Stomach smooth muscle (tissue), 2 donors: ENCODE data around the gene PROM2.

Experiments used
- H3K27ac ChIP-seq: one replicate; pipeline ENCODE4 v1.7.0; 2013; ENCODE audit warnings: mild to moderate bottlenecking, low read length, inconsistent platforms
- H3K27me3 ChIP-seq, 2 donors: one replicate each; pipeline ENCODE4 v1.7.0; 2013; ENCODE audit warnings: low read length in 2 of 2; ENCODE audit not compliant: insufficient read depth in 2 of 2, control insufficient read depth in 1 of 2
- H3K36me3 ChIP-seq, 2 donors: one replicate each; pipeline ENCODE4 v1.7.0; 2013; ENCODE audit warnings: low read length in 2 of 2; ENCODE audit not compliant: control insufficient read depth in 2 of 2, insufficient read depth in 2 of 2
- H3K4me1 ChIP-seq: one replicate; pipeline ENCODE4 v1.7.0; 2013; ENCODE audit warnings: low read length; ENCODE audit not compliant: control insufficient read depth, insufficient read depth
- H3K4me3 ChIP-seq, 2 donors: one replicate each; pipeline ENCODE4 v1.7.0; 2013; ENCODE audit warnings: low read length in 2 of 2
- H3K9ac ChIP-seq, 2 donors: one replicate each; pipeline ENCODE4 v1.7.0; 2013; ENCODE audit warnings: low read length in 2 of 2, mild to moderate bottlenecking in 1 of 2
- H3K9me3 ChIP-seq, 2 donors: one replicate each; pipeline ENCODE4 v1.7.0; 2013; ENCODE audit warnings: low read length in 2 of 2; ENCODE audit not compliant: control insufficient read depth in 2 of 2
- donor health status: healthy.
- donor health status: Pancreatic carcinoma.

Gene PROM2

DNA sequence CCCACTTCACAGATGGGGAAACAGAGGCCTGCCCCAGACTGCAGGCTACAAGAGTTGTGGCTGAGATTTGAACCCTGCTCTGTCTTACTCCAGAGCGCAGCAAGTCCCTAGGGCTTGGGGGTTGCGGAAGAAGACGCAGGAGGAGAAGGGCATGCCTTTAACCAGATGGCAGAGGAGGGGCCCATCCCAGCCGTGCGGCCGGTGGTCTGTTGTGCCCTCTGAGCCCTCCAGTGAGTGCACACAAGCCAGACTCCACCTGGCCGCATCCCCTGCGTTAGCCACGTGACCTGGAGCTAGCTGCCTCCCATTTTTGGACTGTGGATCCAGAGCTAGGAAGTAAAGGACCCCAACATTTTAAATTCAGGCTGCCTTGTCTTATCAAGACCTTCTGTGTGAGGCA, 25.7 kb downstream of the PROM2 start:
- Histone ChIP-seq H3K4me3 (no peak overlapping the region), H3K36me3 (no peaks in the 10 kb centered on the region), H3K27ac (no peak overlapping the region), H3K9me3 (no peaks in the 10 kb centered on the region), H3K9ac (no peak overlapping the region), H3K27me3 (peaks cover 11 to 19% of the 10 kb centered on the region in 2 donors), H3K4me1 (peaks cover 2% of the 10 kb centered on the region)

DNA sequence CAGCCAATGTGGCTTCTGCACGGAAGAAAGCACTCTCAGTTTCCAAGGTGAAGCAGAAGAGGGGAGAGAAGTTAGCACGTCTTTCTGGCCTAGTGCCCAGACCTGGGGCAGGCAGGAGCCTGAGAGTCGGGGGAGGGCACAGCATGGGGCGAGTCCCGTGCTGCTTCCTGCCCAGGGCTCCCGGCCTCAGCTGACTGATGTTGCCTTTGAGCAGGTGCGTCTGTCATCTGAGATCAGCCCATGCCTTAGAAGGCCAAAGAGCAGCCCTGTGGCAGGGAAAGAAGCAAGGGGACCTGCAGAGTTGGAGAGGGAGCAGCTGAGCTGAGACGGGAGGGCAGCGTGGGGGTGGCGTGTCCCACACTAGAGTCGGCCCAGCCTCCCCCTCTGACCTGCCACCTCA, 26.2 kb downstream of the PROM2 start:
- Histone ChIP-seq H3K27me3 (peaks cover 11 to 19% of the 10 kb centered on the region in 2 donors), H3K9ac (no peak overlapping the region), H3K4me3 (no peak overlapping the region), H3K4me1 (peaks cover 6% of the 10 kb centered on the region), H3K27ac (no peak overlapping the region), H3K9me3 (no peaks in the 10 kb centered on the region), H3K36me3 (no peaks in the 10 kb centered on the region)

DNA sequence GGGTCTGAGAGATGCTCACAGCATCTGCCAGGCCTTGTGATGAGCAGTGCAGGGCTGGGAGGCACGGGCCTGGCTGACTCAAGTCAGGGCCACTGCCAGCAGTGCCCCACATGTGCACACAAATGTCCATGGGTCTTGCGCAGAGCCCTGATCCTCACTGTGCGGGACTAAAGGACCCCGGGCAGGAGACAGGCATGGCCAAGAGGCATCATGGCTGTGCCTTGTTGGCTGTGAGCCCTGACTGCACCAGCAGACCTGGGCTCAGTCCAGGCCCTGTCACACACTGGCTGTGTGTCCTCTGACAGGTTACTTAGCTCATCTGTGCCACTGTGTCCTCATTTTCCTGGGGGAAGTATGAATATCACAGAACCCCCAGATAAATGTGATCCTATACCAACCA, 26.9 kb downstream of the PROM2 start:
- H3K27me3 ChIP-seq, result peaks cover 11 to 19% of the 10 kb centered on the region in 2 donors
- H3K9ac ChIP-seq, result no peak overlapping the region
- no peaks in the 10 kb centered on the region for H3K9me3 ChIP-seq
- H3K4me3 ChIP-seq, result no peak overlapping the region
- H3K36me3 ChIP-seq, result no peaks in the 10 kb centered on the region
- no peak overlapping the region for H3K27ac ChIP-seq
- peaks cover 8% of the 10 kb centered on the region for H3K4me1 ChIP-seq

DNA sequence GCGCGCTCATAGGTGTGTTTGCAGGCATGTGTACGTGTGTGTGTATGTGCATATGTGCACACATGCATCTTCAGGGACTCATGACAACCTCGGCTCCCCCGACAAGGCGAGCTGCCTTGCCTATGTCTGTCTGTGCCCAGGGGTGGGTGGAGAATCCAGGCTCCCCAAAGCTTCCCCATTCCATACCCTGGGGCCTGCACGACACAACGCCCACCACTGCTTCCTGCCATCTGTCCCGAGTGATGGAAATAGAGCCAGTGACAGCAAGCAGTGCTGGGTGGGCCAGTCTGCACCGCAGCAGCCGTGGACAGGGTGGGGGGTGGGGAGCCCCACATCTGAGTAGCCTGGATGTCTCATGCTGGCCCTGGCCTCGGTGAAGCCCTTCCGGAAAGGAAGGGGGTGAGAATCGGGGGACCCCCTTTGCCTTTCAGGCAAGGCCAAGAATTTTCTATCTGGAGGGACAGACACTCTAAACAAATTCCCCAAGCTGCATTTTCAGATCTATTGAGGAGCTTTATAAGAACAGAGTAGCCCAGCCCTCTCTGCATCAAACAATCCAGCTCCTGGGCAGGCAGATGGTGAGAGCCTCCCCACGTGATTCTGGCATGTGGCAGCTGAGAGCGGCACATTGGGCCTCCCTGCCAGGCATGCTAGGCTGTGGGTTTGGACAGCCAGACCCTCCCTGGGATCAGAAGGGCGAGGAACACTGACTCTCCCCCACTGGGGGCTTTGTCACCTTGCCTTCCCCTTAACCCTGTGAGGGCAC, 27.8 kb downstream of the PROM2 start:
- no peak overlapping the region for H3K9ac ChIP-seq
- no peaks in the 10 kb centered on the region for H3K9me3 ChIP-seq
- H3K27ac ChIP-seq, result no peak overlapping the region
- H3K27me3 ChIP-seq, result peaks cover 11 to 19% of the 10 kb centered on the region in 2 donors
- H3K4me1 ChIP-seq, result peaks cover 6% of the 10 kb centered on the region
- H3K4me3 ChIP-seq, result no peak overlapping the region
- no peaks in the 10 kb centered on the region for H3K36me3 ChIP-seq

DNA sequence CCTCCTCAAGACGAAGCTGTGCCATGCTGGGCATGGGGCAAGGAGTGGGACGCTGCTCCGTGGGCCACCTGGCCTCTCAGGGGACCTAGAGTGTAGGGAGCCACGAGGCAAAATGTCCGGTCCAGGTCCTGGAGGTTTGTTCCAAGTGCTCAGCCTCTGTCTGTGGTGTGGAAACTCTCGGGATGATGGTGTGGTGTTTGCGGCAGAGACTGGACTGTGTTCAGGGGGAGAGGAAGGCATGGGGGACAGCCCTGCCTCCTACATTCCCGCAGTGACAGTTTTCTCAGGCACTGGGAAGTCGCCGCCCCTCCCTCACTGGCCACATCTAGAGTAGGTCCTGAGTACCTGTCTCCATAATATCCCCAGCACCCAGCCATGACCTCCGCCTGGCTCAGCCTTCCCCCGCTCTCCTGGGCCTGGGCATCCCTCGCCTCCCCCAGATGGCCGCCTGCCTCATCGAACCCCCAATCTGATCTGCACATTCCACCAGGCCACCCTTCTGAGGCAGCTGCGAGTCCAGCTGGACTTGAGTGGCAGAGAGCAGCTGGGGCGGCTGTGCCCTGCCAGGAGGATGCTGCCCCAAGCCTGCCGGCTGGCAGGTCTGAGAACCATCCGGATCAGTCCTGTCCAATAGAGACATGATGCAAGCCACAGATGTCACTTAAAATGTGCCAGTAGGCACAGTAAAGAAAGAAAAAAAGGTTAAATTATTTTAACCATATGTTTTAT, 29.1 kb downstream of the PROM2 start:
- Histone ChIP-seq H3K9ac (no peak overlapping the region), H3K36me3 (no peaks in the 10 kb centered on the region), H3K27me3 (peaks cover 11 to 19% of the 10 kb centered on the region in 2 donors), H3K4me3 (no peak overlapping the region), H3K4me1 (peaks cover 6% of the 10 kb centered on the region), H3K9me3 (no peaks in the 10 kb centered on the region), H3K27ac (no peak overlapping the region)

DNA sequence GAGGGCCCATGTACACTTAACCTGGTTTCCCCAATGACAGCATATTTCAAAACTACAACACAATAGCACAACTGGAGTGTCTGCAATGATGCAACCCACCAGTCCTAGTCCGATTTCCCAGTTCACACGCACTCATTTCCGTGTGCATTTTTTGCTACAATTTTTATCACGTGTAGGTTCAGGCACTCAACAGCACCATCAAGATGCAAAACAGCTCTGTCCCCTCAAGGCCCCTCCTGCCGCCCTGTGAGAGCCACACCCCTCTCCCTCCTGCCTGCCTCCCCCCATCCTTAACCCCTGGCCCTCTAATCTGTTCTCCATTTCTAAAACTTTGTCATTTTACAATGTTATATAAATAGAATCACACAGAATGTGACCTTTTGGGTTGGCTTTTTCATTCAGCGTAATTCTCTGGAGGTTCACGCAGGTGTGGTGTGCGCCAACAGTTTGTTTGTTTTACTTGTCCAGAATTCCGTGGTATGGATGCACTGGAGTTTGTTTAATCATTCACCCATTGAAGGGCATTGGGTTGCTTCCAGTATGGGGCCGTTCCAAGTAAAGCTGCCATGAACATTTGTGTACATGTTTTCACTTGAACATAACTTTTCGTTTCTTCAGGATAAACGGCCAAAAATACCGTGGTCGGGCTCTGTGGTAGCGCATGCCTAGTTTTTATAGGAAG, 31.3 kb downstream of the PROM2 start:
- peaks cover 6% of the 10 kb centered on the region for H3K4me1 ChIP-seq

DNA sequence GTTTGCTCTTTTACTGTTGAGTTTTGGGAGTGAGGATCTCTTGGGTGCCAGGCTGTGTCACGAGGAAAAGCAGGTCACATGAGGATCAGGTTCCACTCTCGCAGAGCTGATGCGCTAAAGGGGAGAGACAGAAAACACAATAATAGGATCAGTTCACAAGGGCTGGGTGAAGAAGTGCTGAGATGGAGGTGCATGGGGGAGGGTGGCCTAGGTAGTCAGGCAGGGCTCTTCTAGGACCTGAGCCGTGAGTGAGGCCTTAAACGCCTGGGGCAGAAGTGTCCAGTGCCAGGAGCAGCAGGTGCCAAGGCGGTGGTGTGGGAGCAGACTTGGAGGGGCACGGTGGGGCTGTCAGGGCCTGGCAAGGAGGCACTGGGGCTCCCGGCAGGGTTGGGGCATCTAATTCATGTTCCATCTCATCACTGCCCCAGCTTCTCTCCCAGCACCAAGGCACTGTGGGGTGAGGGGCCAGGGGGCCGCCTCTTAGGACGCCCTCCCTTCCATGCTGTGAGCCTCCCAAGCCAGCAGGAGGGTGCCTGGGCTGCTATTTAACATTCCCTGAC, 32.2 kb downstream of the PROM2 start:
- Histone ChIP-seq H3K36me3 (no peaks in the 10 kb centered on the region), H3K4me1 (peaks cover 6% of the 10 kb centered on the region), H3K27me3 (peaks cover 7 to 12% of the 10 kb centered on the region in 2 donors), H3K27ac (no peak overlapping the region), H3K9me3 (no peaks in the 10 kb centered on the region), H3K4me3 (no peak overlapping the region), H3K9ac (no peak overlapping the region)

More for the DNA sequence above, 31.3 kb downstream of the PROM2 start:
- H3K27me3 ChIP-seq, result peaks cover 11 to 13% of the 10 kb centered on the region in 2 donors
- H3K9ac ChIP-seq, result no peak overlapping the region
- H3K36me3 ChIP-seq, result no peaks in the 10 kb centered on the region
- no peak overlapping the region for H3K4me3 ChIP-seq
- no peaks in the 10 kb centered on the region for H3K9me3 ChIP-seq
- H3K27ac ChIP-seq, result no peak overlapping the region

DNA sequence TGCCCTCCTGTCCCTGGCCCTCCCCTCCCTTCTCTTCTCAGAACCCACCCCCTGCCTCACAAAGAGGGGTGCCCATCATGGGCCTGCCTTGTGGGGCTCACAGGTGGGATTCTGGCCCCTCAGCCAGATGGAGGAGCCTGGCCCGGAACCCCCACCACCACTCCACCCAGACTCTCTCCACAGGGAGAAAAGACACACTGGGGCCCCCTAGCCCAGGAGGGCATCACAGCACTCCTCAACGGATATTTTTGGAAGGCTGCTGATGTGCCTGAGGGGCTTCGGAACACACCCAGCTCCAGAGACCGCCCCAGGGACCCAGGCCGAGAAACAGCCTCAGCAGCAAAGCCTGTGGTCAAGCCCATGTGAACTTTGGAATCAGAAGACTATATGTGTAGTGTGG, 32.8 kb downstream of the PROM2 start:
- peaks cover 7 to 8% of the 10 kb centered on the region in 2 donors for H3K27me3 ChIP-seq
- H3K36me3 ChIP-seq, result no peaks in the 10 kb centered on the region
- H3K4me1 ChIP-seq, result peaks cover 6% of the 10 kb centered on the region
- no peak overlapping the region for H3K27ac ChIP-seq
- H3K4me3 ChIP-seq, result no peak overlapping the region
- H3K9ac ChIP-seq, result no peak overlapping the region
- no peaks in the 10 kb centered on the region for H3K9me3 ChIP-seq

DNA sequence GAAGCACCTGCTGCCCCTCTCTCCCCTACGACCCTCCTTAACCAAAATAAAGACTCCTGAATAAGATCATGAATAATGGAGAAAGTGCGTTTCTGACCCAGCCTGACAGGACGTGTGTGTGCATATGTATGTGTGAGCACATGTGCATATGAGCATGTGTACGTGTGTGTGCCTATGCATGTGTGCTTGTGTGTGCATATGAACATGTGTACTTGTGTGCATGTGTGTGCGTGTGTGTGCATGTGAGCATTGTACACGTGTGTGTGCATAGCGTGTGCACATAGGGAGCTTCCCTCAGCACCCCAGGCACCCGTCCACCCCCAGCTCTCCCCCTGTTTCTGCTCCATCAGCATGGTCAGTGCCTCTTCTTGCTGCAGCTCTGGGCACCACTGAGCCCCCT, 33.6 kb downstream of the PROM2 start:
- no peak overlapping the region for H3K4me3 ChIP-seq
- H3K27me3 ChIP-seq, result peaks cover 0 to 4% of the 10 kb centered on the region in 2 donors
- H3K9ac ChIP-seq, result no peak overlapping the region
- H3K9me3 ChIP-seq, result no peaks in the 10 kb centered on the region
- H3K36me3 ChIP-seq, result no peaks in the 10 kb centered on the region
- peaks cover 6% of the 10 kb centered on the region for H3K4me1 ChIP-seq
- no peak overlapping the region for H3K27ac ChIP-seq

DNA sequence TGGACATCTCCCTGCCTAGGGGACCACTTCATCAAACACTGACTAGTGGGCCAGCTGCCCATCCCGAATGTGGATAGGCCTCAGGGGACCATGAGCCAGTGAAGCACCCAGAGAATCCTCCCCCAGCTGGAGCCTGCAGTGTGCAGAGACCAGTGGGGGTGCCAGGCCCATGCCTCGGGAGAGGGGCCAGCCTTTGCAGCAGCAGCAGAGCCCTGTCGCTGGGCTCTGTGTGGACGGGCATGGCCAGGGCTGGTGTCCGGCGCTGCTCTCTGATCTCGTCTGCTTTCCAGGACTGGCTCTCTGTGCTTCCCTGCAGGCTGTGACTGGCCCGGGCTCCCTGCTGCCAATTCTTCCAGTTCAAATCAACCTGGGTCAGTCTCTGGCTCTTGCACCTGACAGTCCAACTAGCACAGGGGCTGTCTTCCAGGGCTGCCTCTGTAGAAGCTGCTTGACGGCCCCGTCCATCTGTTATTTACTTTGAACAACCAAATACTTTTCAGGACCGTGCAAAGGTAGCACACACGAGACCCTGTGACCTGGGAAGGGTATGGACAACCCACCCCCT, 34.3 kb downstream of the PROM2 start:
- H3K4me3 ChIP-seq, result no peak overlapping the region
- no peaks in the 10 kb centered on the region for H3K9me3 ChIP-seq
- peaks cover 6% of the 10 kb centered on the region for H3K4me1 ChIP-seq
- no peaks in the 10 kb centered on the region for H3K36me3 ChIP-seq
- H3K27ac ChIP-seq, result no peak overlapping the region
- peaks cover 0 to 4% of the 10 kb centered on the region in 2 donors for H3K27me3 ChIP-seq
- no peak overlapping the region for H3K9ac ChIP-seq
